Parathyroid adenoma (tissue), 2 donors: ENCODE data around the gene GRID1.
"Not testable (repeated sequence)": the region's sequence is repeated elsewhere in the genome, so short reads cannot be mapped to it uniquely, and the experiment has no call there.

ENCODE experiments used
- H2AFZ ChIP-seq: fragments of 300-600 bp; sonication (generic); one replicate; pipeline ENCODE4 v1.7.0; 2017; ENCODE audit warnings: antibody characterized with exemption, mild to moderate bottlenecking
- H3K27ac ChIP-seq: fragments of 300-600 bp; sonication (generic); one replicate; pipeline ENCODE4 v1.7.0; 2017
- H3K27me3 ChIP-seq: fragments of 300-600 bp; sonication (generic); one replicate; pipeline ENCODE4 v1.7.0; 2017; ENCODE audit warnings: low read length; ENCODE audit not compliant: control insufficient read depth, insufficient read depth
- H3K36me3 ChIP-seq: fragments of 300-600 bp; sonication (generic); one replicate; pipeline ENCODE4 v1.7.0; 2017; ENCODE audit warnings: low read length; ENCODE audit not compliant: control insufficient read depth, insufficient read depth
- H3K4me1 ChIP-seq: fragments of 300-600 bp; sonication (generic); one replicate; pipeline ENCODE4 v1.7.0; 2017; ENCODE audit warnings: control low read depth
- H3K4me2 ChIP-seq: fragments of 300-600 bp; sonication (generic); one replicate; pipeline ENCODE4 v1.7.0; 2017; ENCODE audit warnings: low read length
- H3K4me3 ChIP-seq: fragments of 300-600 bp; sonication (generic); one replicate; pipeline ENCODE4 v1.7.0; 2017; ENCODE audit warnings: low read depth, low read length
- H3K79me2 ChIP-seq: fragments of 300-600 bp; sonication (generic); one replicate; pipeline ENCODE4 v1.7.0; 2017; ENCODE audit warnings: control low read depth
- H3K9ac ChIP-seq: fragments of 300-600 bp; sonication (generic); one replicate; pipeline ENCODE4 v1.7.0; 2017; ENCODE audit warnings: mild to moderate bottlenecking
- H3K9me3 ChIP-seq: fragments of 300-600 bp; sonication (generic); one replicate; pipeline ENCODE4 v1.7.0; 2017; ENCODE audit warnings: low read length; ENCODE audit not compliant: control insufficient read depth
- CTCF ChIP-seq: fragments of 300-600 bp; sonication (generic); IDR thresholded peaks from one replicate; pipeline ENCODE4 v1.7.0; 2017; ENCODE audit warnings: antibody characterized with exemption, mild to moderate bottlenecking
- donor health status: primary hyperparathyroidism.

Gene GRID1

GRCh38 chr10:86035791-86036543 lies 330.6 kb downstream of the GRID1 start:
- H3K9ac ChIP-seq = no peak overlapping the region
- H3K4me3 ChIP-seq = no peak overlapping the region
- no peak overlapping the region for H3K27ac ChIP-seq
- no peaks in the 10 kb centered on the region for H3K4me1 ChIP-seq
- no peak overlapping the region for H3K4me2 ChIP-seq
- H3K36me3 ChIP-seq = no peaks in the 10 kb centered on the region
- no peak overlapping the region for H2AFZ ChIP-seq
- no peaks in the 10 kb centered on the region for H3K27me3 ChIP-seq
- TF ChIP-seq CTCF = no peak
- no peaks in the 10 kb centered on the region for H3K79me2 ChIP-seq
- H3K9me3 ChIP-seq = no peaks in the 10 kb centered on the region

GRCh38 chr10:86034710-86035109 lies 331.9 kb downstream of the GRID1 start:
- H3K9me3 ChIP-seq = no peaks in the 10 kb centered on the region
- no peaks in the 10 kb centered on the region for H3K4me1 ChIP-seq
- no peak overlapping the region for H2AFZ ChIP-seq
- no peak overlapping the region for H3K4me2 ChIP-seq
- TF ChIP-seq CTCF = no peak
- H3K79me2 ChIP-seq = no peaks in the 10 kb centered on the region
- no peaks in the 10 kb centered on the region for H3K27me3 ChIP-seq
- H3K9ac ChIP-seq = no peak overlapping the region
- H3K36me3 ChIP-seq = no peaks in the 10 kb centered on the region
- H3K4me3 ChIP-seq = no peak overlapping the region
- no peak overlapping the region for H3K27ac ChIP-seq

- no peak overlapping the region for H2AFZ ChIP-seq
- no peak for TF ChIP-seq CTCF
- no peaks in the 10 kb centered on the region for H3K4me1 ChIP-seq
- no peaks in the 10 kb centered on the region for H3K79me2 ChIP-seq
- no peaks in the 10 kb centered on the region for H3K36me3 ChIP-seq
- no peaks in the 10 kb centered on the region for H3K9me3 ChIP-seq
- no peak overlapping the region for H3K4me3 ChIP-seq
- no peaks in the 10 kb centered on the region for H3K27me3 ChIP-seq
- H3K4me2 ChIP-seq = no peak overlapping the region
- H3K27ac ChIP-seq = no peak overlapping the region
- H3K9ac ChIP-seq = no peak overlapping the region
Observed at GRCh38 chr10:86033581-86033980, 333.0 kb downstream of the GRID1 start.

GRCh38 chr10:86032087-86032486 lies 334.5 kb downstream of the GRID1 start:
- H2AFZ ChIP-seq, H3K79me2 ChIP-seq, H3K27me3 ChIP-seq, H3K27ac ChIP-seq, H3K4me2 ChIP-seq, H3K4me3 ChIP-seq, H3K4me1 ChIP-seq, H3K36me3 ChIP-seq, H3K9me3 ChIP-seq, H3K9ac ChIP-seq: not testable (repeated sequence)

- Histone ChIP-seq H3K4me1 (no peaks in the 10 kb centered on the region), H3K4me2 (no peak overlapping the region), H3K4me3 (no peak overlapping the region), H2AFZ (no peak overlapping the region), H3K27me3 (no peaks in the 10 kb centered on the region), H3K36me3 (no peaks in the 10 kb centered on the region), H3K79me2 (no peaks in the 10 kb centered on the region), H3K9me3 (no peaks in the 10 kb centered on the region), H3K9ac (no peak overlapping the region), H3K27ac (no peak overlapping the region)
- TF ChIP-seq CTCF = no peak
Observed at GRCh38 chr10:86030312-86030711, 336.3 kb downstream of the GRID1 start.
